BJ (cell line): ENCODE results near the gene SEMA6C. TPM values are rescaled to one million over a fixed set of nuclear protein-coding genes. Genes with fewer than 3 reads are reported as not detected.

Experiments used
- CTCF ChIA-PET: fragments of 350-600 bp; formaldehyde crosslinking; extraction: SDS; loops from one replicate; lab custom pipeline; 2021; ENCODE audit warnings: antibody characterized with exemption, inconsistent platforms; lab: Yijun Ruan, JAX
- POLR2A ChIA-PET: fragments of 300-600 bp; sonication (Branson Sonifier 250); formaldehyde crosslinking; extraction: SDS; loops from one replicate; lab custom pipeline; 2021; ENCODE audit warnings: antibody characterized with exemption; lab: Charles Lee
- DNase-seq: peaks from one replicate; pipeline ENCODE4 v3.0.0-alpha.2; 2011; ENCODE audit warnings: low read depth
- H3K27me3 ChIP-seq: 2 replicates; pipeline ENCODE4 v1.6.0; 2011; ENCODE audit warnings: low read length; ENCODE audit not compliant: control insufficient read depth, insufficient read depth
- H3K36me3 ChIP-seq: 2 replicates; pipeline ENCODE4 v1.5.1; 2011; ENCODE audit warnings: low read length; ENCODE audit not compliant: control insufficient read depth, insufficient read depth
- H3K4me3 ChIP-seq: 2 replicates; pipeline ENCODE4 v1.5.1; 2011; ENCODE audit warnings: low read depth, mild to moderate bottlenecking, control low read depth, low read length
- CTCF ChIP-seq: IDR thresholded peaks from 2 replicates; pipeline ENCODE4 v1.5.1; 2011; ENCODE audit warnings: low read depth, mild to moderate bottlenecking, control low read depth, inconsistent platforms, low read length, moderate library complexity; ENCODE audit not compliant: insufficient read depth
- polyA plus RNA-seq: library from polyadenylated mRNA; depleted of rRNA; stranded (reverse); fragments of >200 nt; gene quantifications from 2 replicates; pipeline ENCODE4 v1.2.3, GENCODE V29; 2011

SEMA6C gene
- polyA plus RNA-seq, 1 experiment: 1.8 TPM

GRCh38 chr1:151143986-151144385, 2.4 kb downstream of the SEMA6C start:
- ChIA-PET POLR2A (no interaction called here), CTCF (interaction anchor here (1.8 kb wide), 1 partner anchor 12 kb away, joined by 4 read pairs; no protein-coding TSS in a partner anchor)
- TF ChIP-seq CTCF: no peak
- no peaks in the 10 kb centered on the region for H3K27me3 ChIP-seq
- H3K36me3 ChIP-seq: no peaks in the 10 kb centered on the region
- H3K4me3 ChIP-seq: no peak overlapping the region
- DNase-seq: no peak

- ChIA-PET CTCF (interaction anchor here (1.8 kb wide), 1 partner anchor 11 kb away, joined by 4 read pairs; no protein-coding TSS in a partner anchor), POLR2A (no interaction called here)
- no peaks in the 10 kb centered on the region for H3K27me3 ChIP-seq
- no peak for DNase-seq
- TF ChIP-seq CTCF: no peak
- H3K4me3 ChIP-seq: no peak overlapping the region
- H3K36me3 ChIP-seq: no peaks in the 10 kb centered on the region
Measured at GRCh38 chr1:151143057-151143435, 3.4 kb downstream of the SEMA6C start.

GRCh38 chr1:151142411-151143056, 3.9 kb downstream of the SEMA6C start:
- no peaks in the 10 kb centered on the region for H3K27me3 ChIP-seq

GRCh38 chr1:151137789-151138188, 8.6 kb downstream of the SEMA6C start:
- CTCF ChIA-PET: interaction anchor here (0.9 kb wide), 1 partner anchor 38 kb away, joined by 3 read pairs; no protein-coding TSS in a partner anchor

More at GRCh38 chr1:151142411-151143056, 3.9 kb downstream of the SEMA6C start:
- Histone ChIP-seq H3K36me3 (no peaks in the 10 kb centered on the region), H3K4me3 (no peak overlapping the region)
- ChIA-PET POLR2A (no interaction called here), CTCF (interaction anchor here (1.4 to 1.8 kb wide), 2 partner anchors 11 to 14 kb away, joined by 3 to 4 read pairs; partner anchors contain the start of gene TNFAIP8L2)
- no peak for TF ChIP-seq CTCF
- no peak for DNase-seq

More at GRCh38 chr1:151137789-151138188, 8.6 kb downstream of the SEMA6C start:
- DNase-seq: no peak
- no peaks in the 10 kb centered on the region for H3K27me3 ChIP-seq
- TF ChIP-seq CTCF: no peak
- no peak overlapping the region for H3K4me3 ChIP-seq
- no peaks in the 10 kb centered on the region for H3K36me3 ChIP-seq
- POLR2A ChIA-PET: no interaction called here
